ENCODE data around the gene SLX4IP. TPM values are rescaled to one million over a fixed set of nuclear protein-coding genes. Genes with fewer than 3 reads are reported as not detected.

Gene SLX4IP
- total RNA-seq, 2 experiments from 2014 or later: 1.6 to 1.8 TPM

- ATAC-seq (ENCODE audit: poor library complexity) (no peak), DNase-seq (no peak)
- peaks cover 6% of the 10 kb centered on the region for H3K27me3 Mint-ChIP-seq
- CTCF ChIA-PET: no interaction called here
- no peaks in the 10 kb centered on the region for H3K36me3 ChIP-seq (ENCODE audit: insufficient read depth, low read length)
- intact Hi-C loops (cut with DNase I, micrococcal nuclease): no loop called here
- H3K4me3 Mint-ChIP-seq: no peak overlapping the region
- no peaks in the 10 kb centered on the region for H3K27me3 ChIP-seq (ENCODE audit: control insufficient read depth in 1 of 2, insufficient read depth in 2 of 2, low read length in 2 of 2)
- H3K4me3 ChIP-seq (ENCODE audit: low read length): no peak overlapping the region
- H3K9me3 Mint-ChIP-seq: no peaks in the 10 kb centered on the region
- no peaks in the 10 kb centered on the region for H3K4me1 ChIP-seq (ENCODE audit: insufficient read depth, low read length)
- no peaks in the 10 kb centered on the region for H3K36me3 Mint-ChIP-seq (ENCODE audit: low read depth)
- no peak overlapping the region for H3K27ac ChIP-seq (ENCODE audit: low read depth in 1 of 2, low read length in 2 of 2)
- no peaks in the 10 kb centered on the region for H3K9me3 ChIP-seq (ENCODE audit: control insufficient read depth in 1 of 2, insufficient read depth in 1 of 2, low read length in 2 of 2)
- no peak for TF ChIP-seq CTCF (IDR thresholded peaks at IDR 0.05)
- H3K4me1 Mint-ChIP-seq (ENCODE audit: low read depth): no peaks in the 10 kb centered on the region
- POLR2A ChIA-PET: no interaction called here
- no peak overlapping the region for H3K27ac Mint-ChIP-seq
Observed at GRCh38 chr20:10642856-10643559, 207.9 kb downstream of the SLX4IP start.

- H3K27me3 ChIP-seq (ENCODE audit: control insufficient read depth in 1 of 2, insufficient read depth in 2 of 2, low read length in 2 of 2): no peaks in the 10 kb centered on the region
- H3K27me3 Mint-ChIP-seq: peaks cover 6% of the 10 kb centered on the region
- DNase-seq (no peak), ATAC-seq (ENCODE audit: poor library complexity) (no peak)
- CTCF ChIA-PET: no interaction called here
- no peak overlapping the region for H3K4me3 ChIP-seq (ENCODE audit: low read length)
- H3K4me1 ChIP-seq (ENCODE audit: insufficient read depth, low read length): no peaks in the 10 kb centered on the region
- intact Hi-C loops (cut with DNase I, micrococcal nuclease): no loop called here
- H3K36me3 ChIP-seq (ENCODE audit: insufficient read depth, low read length): no peaks in the 10 kb centered on the region
- no peaks in the 10 kb centered on the region for H3K4me1 Mint-ChIP-seq (ENCODE audit: low read depth)
- no peaks in the 10 kb centered on the region for H3K36me3 Mint-ChIP-seq (ENCODE audit: low read depth)
- H3K27ac ChIP-seq (ENCODE audit: low read depth in 1 of 2, low read length in 2 of 2): no peak overlapping the region
- POLR2A ChIA-PET: no interaction called here
- TF ChIP-seq CTCF (IDR thresholded peaks at IDR 0.05): no peak
- H3K9me3 Mint-ChIP-seq: no peaks in the 10 kb centered on the region
- no peak overlapping the region for H3K27ac Mint-ChIP-seq
- no peak overlapping the region for H3K4me3 Mint-ChIP-seq
- no peaks in the 10 kb centered on the region for H3K9me3 ChIP-seq (ENCODE audit: control insufficient read depth in 1 of 2, insufficient read depth in 1 of 2, low read length in 2 of 2)
Observed at GRCh38 chr20:10643560-10643873, 208.4 kb downstream of the SLX4IP start.

GRCh38 chr20:10644458-10645204 lies 209.5 kb downstream of the SLX4IP start:
- no peak overlapping the region for H3K27ac Mint-ChIP-seq
- ChIA-PET POLR2A (interaction anchor here (0.6 kb wide), 1 partner anchor 1095 kb away, joined by 4 read pairs; no protein-coding TSS in a partner anchor), CTCF (no interaction called here)
- Histone ChIP-seq H3K4me3 (ENCODE audit: low read length) (no peak overlapping the region), H3K27me3 (ENCODE audit: control insufficient read depth in 1 of 2, insufficient read depth in 2 of 2, low read length in 2 of 2) (no peaks in the 10 kb centered on the region), H3K9me3 (ENCODE audit: control insufficient read depth in 1 of 2, insufficient read depth in 1 of 2, low read length in 2 of 2) (no peaks in the 10 kb centered on the region), H3K36me3 (ENCODE audit: insufficient read depth, low read length) (no peaks in the 10 kb centered on the region), H3K4me1 (ENCODE audit: insufficient read depth, low read length) (no peaks in the 10 kb centered on the region), H3K27ac (ENCODE audit: low read depth in 1 of 2, low read length in 2 of 2) (no peak overlapping the region)
- H3K4me3 Mint-ChIP-seq: no peak overlapping the region
- DNase-seq (no peak), ATAC-seq (ENCODE audit: poor library complexity) (no peak)
- no peak for TF ChIP-seq CTCF (IDR thresholded peaks at IDR 0.05)
- peaks cover 6% of the 10 kb centered on the region for H3K27me3 Mint-ChIP-seq
- intact Hi-C loops (cut with DNase I, micrococcal nuclease): no loop called here
- H3K9me3 Mint-ChIP-seq: no peaks in the 10 kb centered on the region
- H3K4me1 Mint-ChIP-seq (ENCODE audit: low read depth): no peaks in the 10 kb centered on the region
- H3K36me3 Mint-ChIP-seq (ENCODE audit: low read depth): no peaks in the 10 kb centered on the region

Measured in CD4-positive, alpha-beta T cell (primary cell).